Fibroblast of pulmonary artery (primary cell): ENCODE results near the gene AK6.
"Not testable (repeated sequence)": the region's sequence is repeated elsewhere in the genome, so short reads cannot be mapped to it uniquely, and the experiment has no call there.

Experiments used
- DNase-seq: peaks from one replicate; pipeline ENCODE4 v3.0.0-alpha.2; 2010; ENCODE audit warnings: low read depth
- H3K4me3 ChIP-seq: replicated peaks from 2 replicates; pipeline ENCODE4 v1.5.1; 2011; ENCODE audit warnings: low read depth, mild to moderate bottlenecking, control low read depth, low read length, moderate library complexity
- TF ChIP-seq, protein P1 (sequence below): IDR thresholded peaks from 2 replicates; pipeline ENCODE4 v1.5.1; 2011; ENCODE audit warnings: mild to moderate bottlenecking, control low read depth, low read length, inconsistent platforms; ENCODE audit errors: missing control alignments

AK6 gene

DNA sequence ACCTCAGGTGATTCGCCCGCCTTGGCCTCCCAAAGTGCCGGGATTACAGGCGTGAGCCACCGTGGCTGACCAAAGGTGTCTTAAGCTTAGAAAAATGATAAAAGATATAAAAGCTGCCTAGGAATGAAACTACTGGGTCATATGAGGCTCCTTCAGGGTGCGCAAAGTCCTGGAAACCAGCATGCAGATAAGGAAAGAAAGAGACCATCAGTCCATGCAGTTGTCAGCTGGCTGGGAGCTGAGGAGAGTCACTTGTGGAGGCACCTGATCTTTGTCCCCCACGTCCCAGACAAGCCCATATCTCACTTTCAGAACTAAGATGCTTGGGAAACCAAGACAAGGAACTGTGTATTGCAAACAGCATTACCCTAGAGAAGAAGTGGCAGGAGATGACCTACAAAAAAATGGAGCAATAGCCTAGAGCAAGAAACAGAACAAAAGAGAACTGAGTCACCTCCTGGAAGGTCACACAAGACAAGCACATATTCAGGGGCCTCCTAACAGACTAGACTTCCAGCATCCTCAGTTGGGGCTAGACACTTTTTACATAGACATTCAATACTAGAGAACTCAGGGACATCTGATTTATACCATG, 33.9 kb downstream of the AK6 start:
- TF ChIP-seq, protein P1, sequence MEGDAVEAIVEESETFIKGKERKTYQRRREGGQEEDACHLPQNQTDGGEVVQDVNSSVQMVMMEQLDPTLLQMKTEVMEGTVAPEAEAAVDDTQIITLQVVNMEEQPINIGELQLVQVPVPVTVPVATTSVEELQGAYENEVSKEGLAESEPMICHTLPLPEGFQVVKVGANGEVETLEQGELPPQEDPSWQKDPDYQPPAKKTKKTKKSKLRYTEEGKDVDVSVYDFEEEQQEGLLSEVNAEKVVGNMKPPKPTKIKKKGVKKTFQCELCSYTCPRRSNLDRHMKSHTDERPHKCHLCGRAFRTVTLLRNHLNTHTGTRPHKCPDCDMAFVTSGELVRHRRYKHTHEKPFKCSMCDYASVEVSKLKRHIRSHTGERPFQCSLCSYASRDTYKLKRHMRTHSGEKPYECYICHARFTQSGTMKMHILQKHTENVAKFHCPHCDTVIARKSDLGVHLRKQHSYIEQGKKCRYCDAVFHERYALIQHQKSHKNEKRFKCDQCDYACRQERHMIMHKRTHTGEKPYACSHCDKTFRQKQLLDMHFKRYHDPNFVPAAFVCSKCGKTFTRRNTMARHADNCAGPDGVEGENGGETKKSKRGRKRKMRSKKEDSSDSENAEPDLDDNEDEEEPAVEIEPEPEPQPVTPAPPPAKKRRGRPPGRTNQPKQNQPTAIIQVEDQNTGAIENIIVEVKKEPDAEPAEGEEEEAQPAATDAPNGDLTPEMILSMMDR: no peak
- H3K4me3 ChIP-seq: no peak overlapping the region
- DNase-seq: peak; percentile 14

DNA sequence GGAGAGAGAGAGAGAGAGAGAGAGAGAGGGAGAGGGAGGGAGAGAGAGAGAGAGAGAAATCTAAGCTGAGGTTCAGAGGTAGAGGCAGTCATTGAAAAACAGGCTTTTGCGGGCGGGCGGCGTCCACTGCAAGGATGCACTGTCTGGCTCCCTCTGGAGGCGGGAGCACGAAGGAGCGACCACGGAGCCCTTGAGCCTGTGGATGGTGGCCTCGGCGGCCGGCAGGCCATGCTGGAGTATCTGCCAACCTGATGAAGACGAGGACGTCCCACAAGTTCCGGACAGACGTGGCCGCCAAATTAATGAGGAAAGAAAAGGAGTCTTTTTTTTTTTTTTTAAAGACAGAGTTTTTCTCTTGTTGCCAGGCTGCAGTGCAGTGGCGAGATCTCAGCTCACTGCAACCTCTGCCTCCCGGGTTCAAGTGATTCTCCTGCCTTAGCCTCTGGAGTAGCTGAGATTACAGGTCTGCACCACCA, 34.5 kb downstream of the AK6 start:
- peak; percentile 84 for DNase-seq
- H3K4me3 ChIP-seq: peak overlapping the region; percentile 17
- TF ChIP-seq, protein P1: peak; percentile 77

DNA sequence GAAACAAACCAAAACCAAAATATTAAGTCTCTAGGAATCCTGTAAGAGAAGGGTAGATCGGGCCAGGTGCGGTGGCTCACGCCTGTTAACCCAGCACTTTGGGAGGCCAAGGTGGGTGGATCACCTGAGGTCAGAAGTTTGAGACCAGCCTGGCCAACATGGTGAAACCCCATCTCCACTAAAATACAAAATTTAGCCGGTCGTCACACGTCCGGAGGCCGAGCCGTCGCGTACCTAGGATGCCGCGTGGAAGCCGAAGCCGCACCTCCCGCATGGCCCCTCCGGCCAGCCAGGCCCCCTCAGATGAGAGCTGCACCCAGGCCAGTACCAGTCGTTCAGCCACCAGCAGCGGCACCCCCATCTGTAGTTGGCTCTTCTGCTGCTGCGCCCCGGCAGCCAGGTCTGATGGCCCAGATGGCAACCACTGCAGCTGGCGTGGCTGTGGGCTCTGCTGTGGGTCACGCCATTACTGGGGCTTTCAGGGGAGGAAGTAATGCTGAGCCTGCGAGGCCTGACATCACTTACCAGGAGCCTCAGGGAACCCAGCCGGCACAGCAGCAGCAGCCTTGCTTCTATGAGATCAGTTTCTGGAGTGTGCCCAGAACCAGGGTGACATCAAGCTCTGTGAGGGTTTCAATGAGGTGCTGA, 35.5 kb downstream of the AK6 start:
- not testable (repeated sequence) for DNase-seq, H3K4me3 ChIP-seq

DNA sequence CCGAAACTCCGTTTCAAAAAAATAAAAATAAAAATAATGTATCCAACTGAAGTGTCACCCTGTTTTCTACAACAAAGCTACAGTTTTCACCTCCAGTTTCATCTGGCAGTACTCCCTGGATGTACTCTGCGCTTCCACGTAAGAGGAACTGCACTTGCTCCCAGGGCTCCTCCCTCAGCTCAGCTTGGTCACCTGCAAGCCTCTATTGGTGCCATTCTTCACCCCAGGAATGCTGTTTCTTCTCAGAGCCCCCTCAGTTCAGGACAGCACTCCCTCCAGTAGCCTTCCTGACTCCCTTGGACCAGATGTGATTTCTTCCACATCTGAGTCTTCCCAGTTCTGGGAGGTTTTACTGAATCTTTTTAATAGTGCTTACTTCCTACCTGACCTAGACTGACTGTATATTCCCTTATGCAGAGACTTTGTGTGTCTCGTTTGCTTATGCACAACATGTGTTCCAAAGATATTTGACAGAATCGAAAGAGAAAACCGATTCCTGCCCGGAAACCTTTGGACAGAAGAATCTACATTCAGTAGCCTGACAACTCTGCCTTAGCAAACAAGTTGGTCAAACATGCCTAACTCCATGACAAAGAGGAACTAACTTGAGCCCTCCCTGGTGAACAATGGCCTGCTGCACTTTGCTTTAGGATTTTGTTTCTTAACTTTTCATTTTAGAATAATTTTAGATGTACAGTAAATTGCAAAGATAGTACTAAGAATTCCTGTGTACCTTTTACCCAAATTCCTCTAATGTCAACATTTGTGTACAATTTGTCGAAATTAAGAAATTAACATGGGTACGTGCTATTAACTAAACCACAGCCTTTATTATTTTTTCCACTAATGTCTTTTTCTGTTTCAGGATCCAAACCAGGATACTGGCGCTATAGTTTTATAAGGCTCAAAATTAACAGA, 37.5 kb downstream of the AK6 start:
- TF ChIP-seq, protein P1: no peak
- DNase-seq: no peak
- peak overlapping the region; percentile 75 for H3K4me3 ChIP-seq

DNA sequence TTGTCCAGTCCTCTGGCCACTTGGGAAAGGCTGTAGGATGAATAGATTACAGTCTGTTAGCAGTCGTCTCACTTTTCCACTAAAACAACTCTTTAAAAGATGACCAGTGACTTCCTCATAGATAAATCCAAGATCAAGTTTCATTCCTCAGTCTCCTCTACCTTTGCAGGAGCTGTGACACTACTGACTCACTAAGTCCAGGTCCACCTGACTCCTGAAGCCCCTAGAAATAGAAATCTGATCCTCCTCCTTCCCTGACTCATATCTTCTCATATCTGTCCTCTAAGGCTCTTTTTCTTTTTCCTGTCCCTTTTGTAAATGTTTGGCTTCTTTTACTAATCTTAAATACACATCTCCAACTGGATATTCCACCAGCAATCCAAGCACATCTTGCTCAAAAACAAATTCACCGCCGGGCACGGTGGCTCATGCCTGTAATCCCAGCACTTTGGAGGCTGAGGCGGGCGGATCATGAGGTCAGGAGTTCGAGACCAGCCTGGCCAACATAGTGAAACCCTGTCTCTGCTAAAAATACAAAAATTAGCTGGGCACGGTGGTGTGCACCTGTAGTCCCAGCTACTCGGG, 39.3 kb downstream of the AK6 start:
- TF ChIP-seq, protein P1: no peak
- H3K4me3 ChIP-seq: no peak overlapping the region
- no peak for DNase-seq

DNA sequence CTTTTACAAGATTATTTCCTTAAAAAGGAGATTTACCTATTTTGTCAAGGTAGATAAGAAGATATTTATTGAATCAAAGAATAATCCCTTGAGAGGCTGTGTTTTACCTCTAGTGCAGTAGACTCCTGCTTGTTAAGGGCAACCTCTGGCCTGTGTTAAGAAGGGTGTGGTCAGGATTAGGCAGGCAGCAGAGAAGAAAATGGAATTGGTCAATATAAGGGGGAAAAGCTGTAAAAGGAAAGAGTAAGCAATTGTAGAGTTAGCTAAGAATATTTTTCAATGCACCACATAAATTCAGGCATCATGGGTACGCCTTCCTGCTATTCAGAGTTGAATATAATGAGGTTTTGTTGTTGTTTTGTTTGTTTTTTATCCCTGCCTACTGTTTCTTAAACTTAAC, 43.0 kb downstream of the AK6 start:
- no peak overlapping the region for H3K4me3 ChIP-seq
- DNase-seq: no peak
- TF ChIP-seq, protein P1: no peak

DNA sequence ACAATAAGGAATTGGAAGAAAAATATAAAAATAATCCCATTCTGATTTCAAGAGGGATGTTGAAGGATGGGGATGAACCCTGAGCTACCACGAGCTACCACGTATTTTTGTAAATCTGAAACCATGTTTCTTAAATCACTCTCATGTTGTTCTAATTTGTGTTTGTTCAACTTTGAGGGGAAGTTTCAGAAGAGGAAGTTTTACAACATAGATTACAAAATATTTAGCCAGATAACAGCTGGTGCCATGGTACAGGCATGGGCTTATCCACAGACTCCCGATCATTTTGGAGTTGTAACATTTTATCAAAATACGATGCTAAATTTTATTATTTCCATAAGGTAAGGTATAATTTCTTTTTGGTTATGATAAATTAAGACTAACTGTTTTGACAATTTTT, 51.9 kb downstream of the AK6 start:
- H3K4me3 ChIP-seq: no peak overlapping the region

More for the DNA sequence above, 51.9 kb downstream of the AK6 start:
- DNase-seq: no peak
- TF ChIP-seq, protein P1: no peak
